Tongue (tissue), 2 donors: ENCODE measurements around the gene RAN. TPM values are rescaled to one million over a fixed set of nuclear protein-coding genes. Genes with fewer than 3 reads are reported as not detected.
A peak's percentile ranks its signal among the peaks of the same experiment; 100 is the strongest.
"Not testable (repeated sequence)": the region's sequence is repeated elsewhere in the genome, so short reads cannot be mapped to it uniquely, and the experiment has no call there.

ENCODE experiments used
- DNase-seq: peaks from one replicate; pipeline ENCODE4 v3.0.0-alpha.2; 2015
- total RNA-seq: library from RNA; depleted of rRNA; stranded (reverse); fragments of >200 nt; gene quantifications from one replicate; pipeline ENCODE4 v1.2.3, GENCODE V29; 2014

RAN gene
- total RNA-seq, 1 donor from 2014 or later, result 195 TPM

DNA sequence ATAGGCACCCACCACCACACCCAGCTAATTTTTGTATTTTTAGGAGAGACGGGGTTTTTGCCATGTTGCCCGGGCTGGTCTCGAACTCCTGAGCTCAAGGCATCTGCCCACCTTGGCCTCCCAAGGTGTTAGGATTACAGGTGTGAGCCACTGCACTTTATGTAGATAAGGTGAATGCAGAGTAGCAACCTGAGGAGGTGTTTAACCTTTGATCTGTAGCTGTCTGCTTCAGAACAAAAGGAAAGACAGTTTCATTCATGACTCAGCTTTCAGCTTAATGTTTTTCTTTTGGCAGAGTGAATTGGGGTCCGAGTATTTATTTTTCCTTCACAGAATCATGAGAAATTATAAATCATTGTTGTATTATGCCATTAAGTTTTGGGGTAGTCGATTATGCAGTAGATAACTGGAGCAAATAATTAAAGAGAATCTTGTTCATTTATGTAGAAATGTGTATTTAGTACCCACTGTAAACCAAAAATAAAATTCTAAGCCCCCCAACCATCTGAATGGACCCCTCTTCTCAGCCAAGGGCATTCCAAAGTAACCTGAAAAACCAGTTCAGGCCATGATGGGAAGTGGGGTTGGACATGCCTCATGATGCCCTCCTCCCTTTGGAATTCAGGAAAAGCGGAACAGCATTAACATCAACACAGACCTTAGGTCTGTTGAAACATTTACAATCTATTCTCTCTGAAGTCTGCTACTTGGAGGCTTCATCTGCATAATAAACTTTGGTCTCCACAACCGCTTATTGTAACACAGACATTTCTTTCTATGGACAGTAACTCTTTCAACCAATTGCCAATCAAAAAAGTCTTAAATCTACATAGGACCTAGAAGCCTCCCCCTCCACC is 22.1 kb upstream of the RAN start:
- no peak for DNase-seq

GRCh38 chr12:130850418-130851021 is 21.3 kb upstream of the RAN start:
- no peak for DNase-seq

DNA sequence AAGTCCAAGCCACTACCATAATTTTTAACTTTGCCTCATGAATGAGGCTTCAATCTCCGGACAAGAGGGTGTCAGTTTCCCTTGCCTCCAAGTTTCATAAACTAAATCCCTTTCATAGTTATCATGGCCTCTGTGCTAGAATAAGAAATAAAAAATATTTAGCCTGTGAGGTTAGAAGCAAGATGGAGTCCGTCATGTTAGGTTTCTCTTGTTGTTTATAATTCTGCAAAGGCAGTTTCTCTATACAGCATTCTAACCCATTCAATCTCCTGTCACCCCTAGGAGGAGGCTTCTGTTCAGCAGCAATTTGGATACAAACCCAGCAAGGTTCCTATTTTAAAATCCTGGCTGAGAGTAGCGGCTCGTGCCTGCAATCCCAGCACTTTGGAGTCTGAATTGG is 15.8 kb upstream of the RAN start:
- no peak for DNase-seq

DNA sequence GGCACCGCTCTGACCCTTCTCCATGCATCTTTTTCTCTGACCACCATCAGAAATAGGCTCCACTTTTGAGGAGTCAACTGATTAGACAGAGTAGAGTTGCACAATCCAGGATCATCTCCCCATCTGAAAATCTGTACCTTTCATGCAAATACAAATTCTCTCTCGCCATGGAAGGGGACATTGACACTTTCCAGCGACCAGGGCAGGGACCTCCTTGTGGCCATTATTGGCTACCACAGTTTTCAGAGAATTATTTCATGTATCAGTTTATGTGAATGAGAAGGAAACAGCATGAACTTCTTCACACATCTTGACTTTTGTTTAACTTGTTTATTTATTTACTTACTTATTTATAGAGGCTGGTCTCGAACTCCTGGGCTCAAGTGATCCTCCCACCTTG is 13.8 kb upstream of the RAN start:
- DNase-seq, result no peak

DNA sequence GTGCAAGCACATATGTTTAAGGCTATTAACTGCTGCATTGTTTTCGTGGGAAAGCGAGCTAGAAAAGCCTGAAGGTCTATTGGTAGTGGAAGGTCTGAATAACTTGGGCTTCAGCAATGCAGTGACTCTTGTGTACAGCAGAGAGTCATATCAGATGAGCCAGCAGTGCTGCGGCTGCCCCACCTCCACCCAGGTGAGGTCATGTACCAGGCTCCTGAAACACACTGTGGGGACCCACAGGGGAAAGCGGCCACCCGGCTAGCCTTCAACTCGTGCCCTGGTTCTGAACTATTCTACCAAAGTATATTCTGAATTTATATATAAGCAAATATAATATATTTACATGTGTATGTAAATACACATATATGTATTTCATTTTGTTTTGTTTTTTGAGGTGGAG is 12.7 kb upstream of the RAN start:
- DNase-seq, result no peak

GRCh38 chr12:130860311-130860710 is 11.6 kb upstream of the RAN start:
- DNase-seq, result no peak

GRCh38 chr12:130862161-130862560 is 9.7 kb upstream of the RAN start:
- no peak for DNase-seq

- DNase-seq, result not testable (repeated sequence)
Observed at GRCh38 chr12:130862771-130863170, 9.1 kb upstream of the RAN start.

DNA sequence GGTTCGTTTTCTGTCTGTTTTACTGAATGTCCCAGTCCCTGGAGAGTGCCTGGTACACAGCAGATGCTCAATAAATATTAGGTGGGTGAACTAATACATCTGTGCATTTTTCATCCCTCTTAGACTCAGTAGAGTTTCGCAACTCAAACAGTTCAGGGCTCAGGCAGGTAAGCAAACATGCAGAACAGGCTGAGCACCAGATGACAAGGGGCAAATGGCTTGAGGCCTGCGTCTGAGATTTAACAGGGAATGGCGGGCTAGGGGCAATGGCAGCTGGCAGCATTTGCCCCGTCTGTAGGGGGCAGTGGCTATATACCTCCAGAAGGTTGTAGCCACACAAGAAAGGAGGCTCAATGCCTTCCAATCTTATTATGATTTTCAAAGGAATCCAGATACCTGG is 8.6 kb upstream of the RAN start:
- DNase-seq, result no peak

DNA sequence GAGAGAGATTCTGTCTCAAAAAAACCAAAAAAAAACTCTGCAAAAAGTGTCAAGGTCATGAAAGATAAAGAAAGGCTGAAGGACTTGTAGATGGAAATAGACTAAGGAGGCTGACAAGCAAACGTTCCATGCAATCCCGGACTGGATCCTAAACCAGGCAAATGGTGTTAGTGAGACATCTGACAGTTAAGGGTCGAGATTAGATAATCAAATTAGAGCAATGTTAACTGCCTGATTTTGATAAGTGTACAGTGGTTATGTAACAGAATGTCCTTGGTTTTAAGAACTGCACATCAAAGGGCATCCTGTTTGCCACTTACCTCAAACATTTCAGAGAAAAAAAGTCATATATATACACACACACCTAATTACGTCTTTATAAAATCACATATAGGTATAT is 3.5 kb upstream of the RAN start:
- DNase-seq, result no peak

DNA sequence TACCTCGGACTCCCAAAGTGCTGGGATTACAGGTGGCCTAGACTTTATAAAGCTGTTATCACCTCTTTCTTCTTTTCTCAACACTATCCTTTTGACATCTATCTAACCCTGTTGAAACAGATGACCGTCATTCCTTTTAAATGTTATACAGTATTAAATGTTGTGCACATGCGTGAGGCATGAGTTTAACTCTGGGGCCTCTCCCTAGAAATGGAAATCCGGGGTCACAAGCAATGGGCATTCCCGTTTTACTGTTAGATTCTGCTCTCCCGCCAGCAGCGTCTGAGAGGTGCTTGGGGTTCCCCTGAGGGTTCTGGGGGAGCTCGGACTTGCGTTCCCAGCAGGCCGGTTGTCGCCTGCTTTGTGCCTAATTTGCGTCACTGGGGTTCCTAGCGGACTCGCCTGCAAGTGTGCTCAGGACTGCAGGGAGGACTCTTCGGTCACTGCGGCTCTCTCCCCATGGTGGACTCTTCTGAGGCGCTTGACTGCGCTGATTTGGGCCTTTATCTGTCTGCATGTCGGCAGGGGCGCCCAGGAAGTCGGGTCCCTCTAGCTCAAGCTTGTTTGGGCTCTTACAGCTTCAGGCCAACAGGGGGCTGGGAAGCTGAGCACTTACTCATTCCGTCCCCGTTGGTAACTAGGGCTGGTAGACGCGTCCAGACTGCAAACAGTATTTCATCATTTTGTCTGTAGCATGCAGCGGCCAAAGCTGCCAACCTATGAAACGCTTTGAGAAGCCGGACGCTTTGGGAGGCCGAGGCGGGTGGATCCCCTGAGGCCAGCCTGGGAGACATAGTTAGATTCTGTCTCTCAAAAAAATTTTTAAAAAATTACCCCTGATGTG is 1.2 kb upstream of the RAN start:
- peak; percentile 77 for DNase-seq

- DNase-seq, result peak; percentile 65
Observed at GRCh38 chr12:130872179-130873096, 572 bp downstream of the RAN start.

GRCh38 chr12:130873106-130873795 is 1.4 kb downstream of the RAN start:
- DNase-seq, result no peak

- no peak for DNase-seq
Observed at GRCh38 chr12:130873825-130874224, 2.0 kb downstream of the RAN start.

DNA sequence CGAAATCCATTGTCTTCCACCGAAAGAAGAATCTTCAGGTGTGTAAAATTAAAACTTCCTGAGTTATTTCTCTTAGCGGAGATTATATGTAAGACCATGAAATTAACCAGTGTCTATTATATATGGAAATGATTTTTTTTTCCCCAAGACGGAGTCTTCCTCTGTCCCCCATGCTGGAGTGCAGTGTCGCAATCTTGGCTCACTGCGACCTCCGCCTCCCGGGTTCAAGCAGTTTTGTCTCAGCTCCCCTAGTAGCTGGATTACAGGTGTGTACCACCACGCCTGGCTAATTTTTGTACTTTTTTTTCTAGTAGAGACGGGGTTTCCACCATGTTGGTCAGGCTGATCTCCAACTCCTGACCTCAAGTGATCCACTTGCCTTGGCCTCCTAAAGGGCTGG is 2.8 kb downstream of the RAN start:
- DNase-seq, result no peak

DNA sequence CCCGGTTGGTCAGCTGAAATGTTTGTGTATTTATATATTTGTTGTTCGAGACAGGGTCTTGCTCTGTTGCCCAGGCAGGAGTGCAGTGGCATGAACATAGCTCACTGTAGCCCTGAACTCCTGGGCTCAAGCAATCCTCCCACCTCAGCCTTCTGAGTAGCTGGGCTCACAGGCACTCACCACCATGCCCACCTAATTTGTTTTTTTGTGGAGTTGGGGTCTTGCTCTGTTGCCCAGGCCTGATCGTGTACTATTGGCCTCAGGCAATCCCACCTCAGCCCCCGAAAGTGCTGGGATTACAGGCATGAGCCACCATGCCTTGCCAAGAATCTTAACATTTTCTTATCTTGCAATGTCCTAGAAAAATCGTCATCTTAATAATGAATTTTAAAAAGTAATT is 3.3 kb downstream of the RAN start:
- DNase-seq, result no peak

DNA sequence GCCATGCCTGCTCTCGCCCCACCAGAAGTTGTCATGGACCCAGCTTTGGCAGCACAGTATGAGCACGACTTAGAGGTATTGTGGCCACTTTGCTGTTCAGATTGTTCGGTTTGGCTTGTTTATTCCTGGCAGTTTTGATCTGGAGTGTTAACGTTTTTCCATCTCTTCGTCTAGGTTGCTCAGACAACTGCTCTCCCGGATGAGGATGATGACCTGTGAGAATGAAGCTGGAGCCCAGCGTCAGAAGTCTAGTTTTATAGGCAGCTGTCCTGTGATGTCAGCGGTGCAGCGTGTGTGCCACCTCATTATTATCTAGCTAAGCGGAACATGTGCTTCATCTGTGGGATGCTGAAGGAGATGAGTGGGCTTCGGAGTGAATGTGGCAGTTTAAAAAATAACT is 3.8 kb downstream of the RAN start:
- not testable (repeated sequence) for DNase-seq

- DNase-seq, result no peak
Observed at GRCh38 chr12:130876297-130876696, 4.4 kb downstream of the RAN start.

GRCh38 chr12:130876758-130877157 is 4.9 kb downstream of the RAN start:
- DNase-seq, result no peak

DNA sequence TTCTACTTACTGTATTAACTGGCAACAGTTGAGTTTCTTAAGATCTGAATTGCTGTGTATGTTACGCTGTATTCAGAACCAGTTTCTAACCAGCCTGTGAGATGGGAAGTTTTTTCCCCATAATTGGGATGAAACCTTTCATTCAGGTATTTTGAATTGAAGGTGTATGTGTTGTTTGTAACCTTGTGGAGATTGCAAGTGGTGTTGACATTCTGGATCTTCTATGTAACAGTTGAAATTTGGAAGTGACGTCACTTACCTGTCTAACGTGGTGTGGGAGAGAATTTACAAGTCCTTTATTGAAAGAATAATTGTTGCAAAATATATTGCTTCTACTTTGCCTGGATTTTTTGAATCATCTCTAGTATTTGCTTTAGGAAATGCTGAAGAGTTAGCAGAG is 5.5 kb downstream of the RAN start:
- no peak for DNase-seq
